RCC 7860 (cell line): ENCODE data around the gene TEX10.

Source experiments
- DNase-seq: peaks from one replicate; pipeline ENCODE4 v3.0.0-alpha.2; 2015; ENCODE audit warnings: low spot score
- FAIRE-seq: peaks from 2 replicates; lab custom pipeline; 2012; peaks lifted over from hg19 to GRCh38; lab: Jason Lieb, UNC

TEX10 gene

GRCh38 chr9:100287186-100287585 is 65.6 kb downstream of the TEX10 start:
- no peak for FAIRE-seq

DNA sequence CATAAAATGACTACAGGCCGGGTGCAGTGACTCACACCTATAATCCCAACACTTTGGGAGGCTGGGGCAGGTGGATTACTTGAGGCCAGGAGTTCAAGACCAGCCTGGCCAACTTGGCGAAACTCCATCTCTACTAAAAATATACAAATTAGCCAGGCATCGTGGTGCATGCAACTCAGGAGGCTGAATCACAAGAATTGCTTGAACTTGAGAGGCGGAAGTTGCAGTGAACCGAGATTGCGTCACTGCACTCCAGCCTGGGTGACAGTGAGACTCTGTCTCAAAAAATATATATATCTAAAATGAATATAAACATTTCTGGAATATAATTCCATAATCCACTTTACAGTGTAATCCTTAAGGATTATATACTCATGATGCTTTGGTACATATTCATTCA is 66.5 kb downstream of the TEX10 start:
- FAIRE-seq (no peak), DNase-seq (no peak)

More at GRCh38 chr9:100287186-100287585, 65.6 kb downstream of the TEX10 start:
- DNase-seq: no peak

DNA sequence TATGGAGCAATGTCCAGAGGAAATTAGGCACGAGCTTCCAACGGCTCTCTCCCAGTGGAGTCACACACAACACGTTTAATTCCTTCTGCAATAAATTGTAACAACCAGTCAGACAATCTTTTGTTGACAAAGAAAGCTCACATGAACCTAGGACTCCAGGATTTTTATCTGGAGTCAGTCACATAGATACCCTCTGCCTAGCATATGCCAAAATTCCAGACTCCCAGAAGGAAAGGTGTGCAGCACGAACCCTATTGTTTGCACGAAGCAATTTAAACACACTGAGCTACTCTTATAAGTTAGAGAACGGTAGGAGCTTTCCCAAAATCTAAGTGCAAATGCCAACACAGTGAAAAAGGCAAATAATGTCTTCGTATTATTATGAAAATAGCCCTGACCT is 67.1 kb downstream of the TEX10 start:
- FAIRE-seq: no peak
- no peak for DNase-seq

DNA sequence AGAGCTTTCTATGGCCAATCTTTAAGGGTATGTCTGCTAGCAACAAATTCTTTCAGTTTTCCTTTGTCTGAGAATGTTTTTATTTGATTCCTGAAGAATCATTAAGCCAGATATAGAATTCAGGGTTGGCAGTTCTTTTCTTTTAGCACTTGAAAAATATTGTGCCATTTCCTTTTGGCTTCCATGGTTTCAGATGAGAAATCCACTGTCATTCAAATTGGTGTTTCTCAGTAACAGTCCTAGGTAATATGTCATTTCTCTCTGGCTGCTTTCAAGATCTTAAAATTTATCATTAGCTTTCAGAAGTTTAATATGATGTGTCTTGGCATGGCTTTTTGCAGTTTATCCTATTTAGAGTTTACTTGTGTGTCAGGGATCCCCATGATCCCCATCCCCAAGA is 67.7 kb downstream of the TEX10 start:
- FAIRE-seq (no peak), DNase-seq (no peak)

GRCh38 chr9:100284247-100284646 is 68.5 kb downstream of the TEX10 start:
- no peak for FAIRE-seq
- no peak for DNase-seq

GRCh38 chr9:100282388-100282719 is 70.4 kb downstream of the TEX10 start:
- FAIRE-seq: no peak
- no peak for DNase-seq

GRCh38 chr9:100281676-100282387 is 70.9 kb downstream of the TEX10 start:
- no peak for FAIRE-seq

GRCh38 chr9:100281066-100281465 is 71.7 kb downstream of the TEX10 start:
- FAIRE-seq: no peak
- DNase-seq: no peak

More at GRCh38 chr9:100281676-100282387, 70.9 kb downstream of the TEX10 start:
- DNase-seq: no peak

- FAIRE-seq: peak; percentile 98
- peak; percentile 90 for DNase-seq
Measured at GRCh38 chr9:100277166-100277979, 75.4 kb downstream of the TEX10 start.

- DNase-seq: no peak
- FAIRE-seq: no peak
Measured at GRCh38 chr9:100269656-100270055, 83.1 kb downstream of the TEX10 start.

- DNase-seq (no peak), FAIRE-seq (no peak)
Measured at GRCh38 chr9:100268271-100268670, 84.5 kb downstream of the TEX10 start.

DNA sequence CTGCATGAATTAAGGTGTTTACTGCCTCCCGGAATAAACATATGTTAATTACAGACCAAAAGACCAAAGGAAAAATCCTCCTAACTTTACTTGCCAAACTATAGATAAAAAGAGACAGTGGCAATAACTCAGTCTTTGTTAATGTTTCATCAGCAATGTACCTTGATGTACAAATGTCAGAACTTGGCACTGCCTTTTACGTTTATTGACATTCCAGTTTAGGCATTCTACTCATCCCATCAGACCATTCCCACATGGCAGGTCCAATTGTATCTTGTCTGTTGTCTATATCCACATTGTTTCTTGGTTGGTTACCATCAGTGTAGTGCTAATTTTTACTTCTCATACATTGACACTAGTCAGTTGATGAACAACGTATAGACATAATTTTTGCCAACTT is 85.5 kb downstream of the TEX10 start:
- no peak for DNase-seq
- no peak for FAIRE-seq
